HG02884 (cell line): ENCODE measurements around the gene HIPK2.
"Not testable (repeated sequence)": the region's sequence is repeated elsewhere in the genome, so short reads cannot be mapped to it uniquely, and the experiment has no call there.

Experiments used
- ATAC-seq: cut with Tn5 transposase; IDR thresholded peaks from one replicate; pipeline ENCODE4 v1.9.1; 2021; ENCODE audit warnings: mild to moderate bottlenecking, moderate library complexity; ENCODE audit not compliant: unreplicated experiment

The HIPK2 gene

GRCh38 chr7:139557857-139558581 lies 219.8 kb downstream of the HIPK2 start:
- no peak for ATAC-seq

DNA sequence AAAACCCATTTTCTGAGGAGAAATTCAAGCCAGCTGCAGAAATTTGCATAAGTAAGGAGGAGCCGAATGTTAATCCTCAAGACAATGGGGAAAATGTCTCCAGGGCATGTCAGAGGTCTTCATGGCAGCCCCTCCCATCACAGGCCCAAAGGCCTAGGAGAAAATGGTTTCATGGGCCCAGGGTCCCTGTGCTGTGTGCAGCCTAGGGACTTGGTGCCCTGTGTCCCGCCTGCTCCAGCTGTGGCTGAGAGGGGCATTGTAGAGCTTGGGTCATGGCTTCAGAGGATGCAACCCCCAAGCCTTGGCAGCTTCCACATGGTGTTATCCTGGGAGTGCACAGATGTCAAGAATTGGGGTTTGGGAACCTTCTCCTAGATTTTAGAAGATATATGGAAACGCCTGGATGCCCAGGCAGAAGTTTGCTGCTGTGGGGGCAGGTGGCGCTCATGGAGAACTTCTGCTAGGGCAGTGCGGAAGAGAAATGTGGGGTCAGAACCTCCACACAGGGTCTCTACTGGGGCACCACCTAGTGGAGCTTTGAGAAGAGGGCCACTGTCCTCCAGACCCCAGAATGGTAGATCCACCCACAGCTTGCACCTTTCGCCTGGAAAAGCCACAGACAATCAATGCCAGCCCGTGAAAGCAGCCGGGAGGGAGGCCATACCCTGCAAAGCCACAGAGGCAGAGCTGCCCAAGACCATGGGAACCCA lies 223.7 kb downstream of the HIPK2 start:
- ATAC-seq = not testable (repeated sequence)

GRCh38 chr7:139548302-139549028 lies 229.3 kb downstream of the HIPK2 start:
- ATAC-seq = no peak

DNA sequence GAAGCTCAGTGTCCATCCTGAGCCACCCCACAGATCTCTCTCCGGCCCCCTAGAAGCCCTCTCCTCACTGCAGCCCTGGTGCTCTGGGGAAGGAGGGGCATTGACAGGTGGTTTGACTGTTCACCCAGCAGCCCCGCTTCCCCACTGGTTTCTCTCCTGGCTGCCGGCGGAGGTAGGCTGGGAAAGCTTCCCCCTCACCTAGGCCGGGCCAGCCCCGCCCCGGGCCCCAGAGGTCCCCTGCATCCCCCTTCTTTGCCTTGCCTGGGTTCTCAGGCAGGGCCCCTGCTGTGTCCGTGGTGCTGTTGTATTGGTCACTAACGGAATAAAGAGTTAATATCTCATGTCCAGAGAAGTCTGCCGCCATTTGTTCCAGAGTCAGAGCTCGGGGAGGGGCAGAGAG lies 233.2 kb downstream of the HIPK2 start:
- no peak for ATAC-seq

- no peak for ATAC-seq
These were observed 233.8 kb downstream of the HIPK2 start for GRCh38 chr7:139543801-139544603.

GRCh38 chr7:139542308-139543151 lies 235.3 kb downstream of the HIPK2 start:
- no peak for ATAC-seq

DNA sequence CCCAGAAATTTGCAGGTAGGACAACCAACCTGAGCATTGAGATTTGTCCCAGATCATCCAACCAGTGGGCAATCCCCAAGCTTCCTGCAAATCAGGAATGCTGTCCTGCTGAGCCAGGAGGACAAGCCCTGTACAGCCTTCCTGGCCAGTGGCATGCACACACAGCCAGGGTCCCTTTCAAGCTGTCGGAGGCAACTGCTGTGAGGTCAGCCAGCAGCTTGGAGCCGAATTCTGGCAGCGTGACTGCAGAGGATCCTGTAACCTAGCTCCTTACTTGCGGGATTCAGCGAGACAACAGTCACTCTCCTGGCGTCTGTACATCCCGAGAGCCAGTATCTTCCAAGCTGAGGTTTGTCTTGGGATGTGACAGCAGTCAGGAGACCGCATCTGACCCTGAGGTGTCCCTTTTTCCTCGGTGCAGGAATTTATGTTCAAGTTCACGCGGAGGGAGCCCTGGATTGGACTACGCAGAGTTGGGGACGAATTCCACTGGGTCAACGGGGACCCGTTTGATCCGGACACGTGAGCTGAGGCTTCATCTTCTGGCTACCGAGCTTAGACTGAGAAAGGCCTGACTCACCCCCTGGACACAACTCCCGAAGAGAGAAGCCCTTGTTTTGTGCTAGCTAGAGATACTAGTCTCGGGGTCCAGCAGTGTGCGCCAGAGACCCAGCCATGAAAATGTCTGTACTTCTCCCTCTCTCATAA lies 236.0 kb downstream of the HIPK2 start:
- ATAC-seq = no peak

DNA sequence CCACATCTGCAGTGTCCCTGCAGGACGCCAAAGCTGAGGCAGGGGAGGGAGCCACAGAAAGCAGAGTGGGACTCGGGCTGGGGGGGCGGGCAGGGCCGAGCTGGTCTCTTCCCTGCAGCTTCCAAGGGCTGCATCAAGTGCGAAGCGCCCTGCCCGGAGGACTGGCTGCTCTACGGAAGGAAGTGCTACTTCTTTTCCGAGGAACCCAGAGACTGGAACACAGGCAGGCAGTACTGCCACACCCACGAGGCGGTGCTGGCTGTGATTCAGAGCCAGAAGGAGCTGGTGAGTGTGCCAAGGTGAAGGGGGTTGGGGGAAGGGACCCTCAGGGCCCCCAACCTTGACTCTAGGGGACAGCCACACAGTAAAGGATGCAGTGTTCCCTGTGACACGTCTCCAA lies 237.6 kb downstream of the HIPK2 start:
- ATAC-seq = no peak

- ATAC-seq = no peak
These were observed 238.7 kb downstream of the HIPK2 start for GRCh38 chr7:139538881-139539635.

- ATAC-seq = no peak
These were observed 241.6 kb downstream of the HIPK2 start for GRCh38 chr7:139536152-139536551.

GRCh38 chr7:139534966-139535651 lies 242.7 kb downstream of the HIPK2 start:
- ATAC-seq = no peak

DNA sequence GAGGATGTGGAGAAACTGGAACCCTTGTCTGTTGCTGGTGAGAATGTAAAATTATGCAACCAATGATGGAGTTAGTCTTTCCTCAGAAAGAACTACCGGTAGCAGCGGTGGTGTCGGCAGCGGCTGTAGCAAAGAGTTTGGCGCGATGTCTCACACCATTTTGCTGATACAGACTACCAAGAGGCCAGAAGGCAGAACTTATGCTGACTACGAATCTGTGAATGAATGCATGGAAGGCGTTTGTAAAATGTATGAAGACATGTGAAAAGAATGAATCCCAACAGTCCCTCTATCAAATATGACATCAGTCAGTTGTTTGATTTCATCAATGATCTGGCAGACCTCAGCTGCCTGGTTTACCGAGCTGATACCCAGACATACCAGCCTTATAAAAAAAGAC lies 243.7 kb downstream of the HIPK2 start:
- ATAC-seq = no peak

DNA sequence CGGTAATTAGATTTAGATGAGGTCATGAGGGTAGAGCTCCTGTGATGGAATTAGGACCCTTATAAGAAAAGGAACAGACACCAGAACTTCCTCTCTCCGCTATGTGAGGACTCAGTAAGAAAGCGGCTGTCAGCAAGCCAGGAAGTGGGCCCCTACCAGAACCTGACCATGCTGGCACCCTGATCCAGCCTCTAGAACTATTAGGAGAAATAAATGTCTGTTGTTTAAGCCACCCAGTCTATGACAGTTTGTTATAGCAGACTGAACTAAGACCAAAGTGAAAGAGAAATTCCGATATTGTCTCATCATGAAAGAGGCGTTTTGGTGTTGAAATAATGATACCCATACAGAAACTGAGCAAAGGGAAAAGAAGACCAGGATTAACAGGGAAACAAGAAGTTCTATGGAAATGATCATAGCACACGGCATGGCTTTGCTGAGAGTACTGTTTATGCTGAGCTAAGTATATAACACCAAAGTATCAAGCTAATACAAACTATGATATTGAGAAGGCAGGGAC lies 245.1 kb downstream of the HIPK2 start:
- ATAC-seq = no peak

DNA sequence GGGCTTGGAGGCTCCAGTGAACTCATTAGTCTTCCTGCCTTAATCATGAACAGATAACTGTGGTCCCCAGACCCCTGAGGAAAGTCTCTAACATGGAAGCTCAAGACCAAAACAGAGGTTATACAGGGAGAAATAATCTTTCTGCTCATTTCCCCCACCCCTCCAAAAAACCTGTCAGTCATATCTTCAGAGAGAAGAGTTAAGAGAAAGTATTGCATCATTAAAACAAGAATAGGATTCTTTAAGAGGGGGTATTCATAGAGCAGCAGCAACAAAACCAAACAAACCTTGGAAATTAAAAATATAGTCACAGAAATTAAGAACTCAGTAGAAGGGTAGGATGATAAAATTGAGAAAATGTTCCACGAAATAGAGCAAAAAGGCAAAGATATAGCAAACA lies 246.7 kb downstream of the HIPK2 start:
- no peak for ATAC-seq

- no peak for ATAC-seq
These were observed 250.9 kb downstream of the HIPK2 start for GRCh38 chr7:139526578-139527544.

- no peak for ATAC-seq
These were observed 252.0 kb downstream of the HIPK2 start for GRCh38 chr7:139525750-139526149.

- no peak for ATAC-seq
These were observed 252.6 kb downstream of the HIPK2 start for GRCh38 chr7:139525239-139525638.
